Stomach (tissue), 9 donors: ENCODE data around the gene CIDEB. TPM values are rescaled to one million over a fixed set of nuclear protein-coding genes. Genes with fewer than 3 reads are reported as not detected.

Experiments used
- DNase-seq, 2 donors: peaks; one replicate each; pipeline versions ENCODE4 v3.0.0 to v3.0.0-alpha.2; 2013 to 2019
- H3K27ac ChIP-seq, 5 donors: fragments of 200-600 bp in 4 of 5; sonication (generic) in 4 of 5; one replicate each; pipeline ENCODE4 v1.5.1; 2013 to 2019; ENCODE audit warnings: mild to moderate bottlenecking in 1 of 5, moderate library complexity in 1 of 5
- H3K27me3 ChIP-seq, 3 donors: fragments of 200-600 bp; sonication (generic); one replicate each; pipeline ENCODE4 v1.5.1; 2017 to 2019; ENCODE audit warnings: mixed run types in 1 of 3
- H3K36me3 ChIP-seq, 4 donors: fragments of 200-600 bp; sonication (generic); 1 replicate in 3 of 4; 2 replicates in 1 of 4; pipeline ENCODE4 v1.5.1; 2016 to 2019
- H3K4me1 ChIP-seq, 4 donors: fragments of 200-600 bp; sonication (generic); one replicate each; pipeline ENCODE4 v1.5.1; 2016 to 2019
- H3K4me3 ChIP-seq, 4 donors: fragments of 200-600 bp; sonication (generic) in 3 of 4; one replicate each; pipeline ENCODE4 v1.5.1; 2016 to 2019; ENCODE audit warnings: mild to moderate bottlenecking in 1 of 4
- H3K9me3 ChIP-seq, 4 donors: fragments of 200-600 bp; sonication (generic); one replicate each; pipeline ENCODE4 v1.5.1; 2016 to 2019
- CTCF ChIP-seq, 7 experiments: fragments of 450-650 bp in 4 of 7; fragments of 200-600 bp in 3 of 7; sonication (generic) in 3 of 7; IDR thresholded peaks; one replicate each; pipeline ENCODE4 v1.5.1; 2016 to 2019; ENCODE audit warnings: antibody characterized with exemption in 7 of 7, control low read depth in 2 of 7, mild to moderate bottlenecking in 1 of 7
- EP300 ChIP-seq: sonication (generic); formaldehyde crosslinking; IDR thresholded peaks from one replicate; pipeline ENCODE4 v1.6.1; 2017; ENCODE audit warnings: antibody characterized with exemption
- POLR2A ChIP-seq, 4 donors: fragments of 450-650 bp; IDR thresholded peaks; one replicate each; pipeline ENCODE4 v1.6.1; 2016; ENCODE audit warnings: antibody characterized with exemption in 4 of 4, control low read depth in 2 of 4, mild to moderate bottlenecking in 1 of 4, moderate library complexity in 1 of 4
- POLR2AphosphoS5 ChIP-seq, 3 donors: sonication (generic); formaldehyde crosslinking; IDR thresholded peaks; one replicate each; pipeline ENCODE4 v1.6.1; 2016; ENCODE audit warnings: antibody characterized with exemption in 3 of 3
- WGBS, 5 donors: extraction: QIAGEN DNeasy Blood & Tissue Kit in 3 of 5; methylation state at CpG; one replicate each; pipeline versions ENCODE4 v1.1.5 to v1.1.7; 2013 to 2018; 5-methylcytosine and 5-hydroxymethylcytosine counted together
- intact Hi-C: fragments of 100-400 bp; cut with DNase I; formaldehyde crosslinking; loops from one replicate; pipeline ENCODE4 v1.15.1; 2023; ENCODE audit warnings: low total_unique reads
- polyA plus RNA-seq, 3 donors: library from polyadenylated mRNA; stranded (reverse); fragments of 200-250 nt; gene quantifications; one replicate each; pipeline ENCODE4 v1.2.3, GENCODE V29; 2013
- small RNA-seq, 4 donors: library from RNA; depleted of rRNA; stranded (forward); fragments of <200 nt; gene quantifications; one replicate each; pipeline ENCODE3, GENCODE V24; 2016
- total RNA-seq, 5 donors: library from RNA; depleted of rRNA; stranded (reverse); fragments of >200 nt; gene quantifications; one replicate each; pipeline versions ENCODE4 v1.1.0 to v1.2.3, GENCODE V29; 2014 to 2016
- donor health status: healthy with polysubstance abuse.
- donor health status: Bipolar disorder and iron deficiency.
- donor health status: healthy.

Gene CIDEB
- total and polyA plus RNA-seq, 8 donors: 5.0 to 14.2 (median 6.4) TPM

GRCh38 chr14:24258119-24258518 is 49.7 kb downstream of the CIDEB start:
- Histone ChIP-seq H3K4me1 (peaks cover 0 to 12% (median 6%) of the 10 kb centered on the region in 4 donors), H3K4me3 (no peak overlapping the region), H3K9me3 (no peaks in the 10 kb centered on the region), H3K27me3 (no peaks in the 10 kb centered on the region), H3K36me3 (peaks cover 0 to 48% (median 11%) of the 10 kb centered on the region in 4 donors), H3K27ac (no peak overlapping the region)
- intact Hi-C loops: no loop called here
- TF ChIP-seq POLR2AphosphoS5 (IDR thresholded peaks at IDR 0.05) (no peak), EP300 (no peak), POLR2A (IDR thresholded peaks at IDR 0.05) (no peak), CTCF (IDR thresholded peaks at IDR 0.05) (no peak)
- DNase-seq: no peak
- WGBS, 5 donors: 80 to 91% (median 87%) methylated on average over 9 of the region's 9 CpGs

- intact Hi-C loops: no loop called here
- Histone ChIP-seq H3K4me3 (no peak overlapping the region), H3K27me3 (no peaks in the 10 kb centered on the region), H3K27ac (no peak overlapping the region), H3K4me1 (peaks cover 0 to 12% (median 6%) of the 10 kb centered on the region in 4 donors), H3K36me3 (peaks cover 0 to 58% (median 19%) of the 10 kb centered on the region in 4 donors), H3K9me3 (no peaks in the 10 kb centered on the region)
- TF ChIP-seq EP300 (no peak), CTCF (IDR thresholded peaks at IDR 0.05) (no peak), POLR2AphosphoS5 (IDR thresholded peaks at IDR 0.05) (no peak), POLR2A (IDR thresholded peaks at IDR 0.05) (no peak)
- no peak for DNase-seq
- WGBS, 5 donors: 77 to 82% (median 81%) methylated on average over 4 of the region's 4 CpGs
Measured at GRCh38 chr14:24256960-24257359, 50.8 kb downstream of the CIDEB start.

GRCh38 chr14:24255931-24256711 is 51.7 kb downstream of the CIDEB start:
- H3K27me3 ChIP-seq: no peaks in the 10 kb centered on the region
- no peak overlapping the region for H3K27ac ChIP-seq
- H3K36me3 ChIP-seq: peaks cover 0 to 66% (median 19%) of the 10 kb centered on the region in 4 donors
- H3K9me3 ChIP-seq: no peaks in the 10 kb centered on the region
- no peak for TF ChIP-seq POLR2A (IDR thresholded peaks at IDR 0.05)
- TF ChIP-seq POLR2AphosphoS5 (IDR thresholded peaks at IDR 0.05): no peak
- no peak for TF ChIP-seq CTCF (IDR thresholded peaks at IDR 0.05)
- TF ChIP-seq EP300: no peak
- DNase-seq: no peak
- no peak overlapping the region for H3K4me3 ChIP-seq
- WGBS, 5 donors: 91 to 96% (median 93%) methylated on average over 6 to 12 of the region's 12 CpGs
- peaks cover 0 to 12% (median 6%) of the 10 kb centered on the region in 4 donors for H3K4me1 ChIP-seq
- intact Hi-C loops: no loop called here

- WGBS, 5 donors: 83 to 94% (median 91%) methylated on average over 8 of the region's 8 CpGs
- DNase-seq: no peak
- no peak for TF ChIP-seq POLR2AphosphoS5 (IDR thresholded peaks at IDR 0.05)
- no peak for TF ChIP-seq CTCF (IDR thresholded peaks at IDR 0.05)
- no peak for TF ChIP-seq POLR2A (IDR thresholded peaks at IDR 0.05)
- no peak for TF ChIP-seq EP300
Measured at GRCh38 chr14:24255438-24255837, 52.3 kb downstream of the CIDEB start.

More at GRCh38 chr14:24255438-24255837, 52.3 kb downstream of the CIDEB start:
- no peaks in the 10 kb centered on the region for H3K9me3 ChIP-seq
- H3K27me3 ChIP-seq: no peaks in the 10 kb centered on the region
- H3K4me1 ChIP-seq: peaks cover 0 to 12% (median 6%) of the 10 kb centered on the region in 4 donors
- peaks cover 0 to 64% (median 19%) of the 10 kb centered on the region in 4 donors for H3K36me3 ChIP-seq
- H3K27ac ChIP-seq: no peak overlapping the region
- H3K4me3 ChIP-seq: no peak overlapping the region
- intact Hi-C loops: no loop called here

Small RNA genes lying within 50 kb of the gene (small RNA-seq; reads per million reads assigned to genes)
- gene RF00026: 0 reads per million in 4 donors

Other genes with a start within 250 kb of the CIDEB start
Only the 30 nearest of the 33 such genes appear.
- gene DCAF11, start 193.2 kb downstream of the CIDEB start, total RNA-seq: 100 to 1,000 TPM in 2 of 5 donors, 10 to 100 TPM in 3; 50.4 to 396 (median 84.5) TPM
- gene DCAF11, start 193.2 kb downstream of the CIDEB start, polyA plus RNA-seq: 10 to 100 TPM; 27.7 to 68.3 (median 38.9) TPM
- 10 to 100 TPM in 2 of 5 donors, 1 to 10 TPM in 1, under 1 TPM in 1, not detected in 1; 0.92 to 69.2 (median 13.0) TPM for gene NRL, start 193.0 kb downstream of the CIDEB start, total RNA-seq
- gene NRL, start 193.0 kb downstream of the CIDEB start, polyA plus RNA-seq: 1 to 10 TPM; 1.2 to 1.3 (median 1.2) TPM
- 10 to 100 TPM in 1 of 5 donors, under 1 TPM in 1, not detected in 3; 0.87 to 80.5 TPM for gene FITM1, start 177.3 kb downstream of the CIDEB start, total RNA-seq
- gene FITM1, start 177.3 kb downstream of the CIDEB start, polyA plus RNA-seq: 1 to 10 TPM; 1.9 to 2.6 (median 2.2) TPM
- 100 to 1,000 TPM in 1 of 5 donors, 10 to 100 TPM in 4; 38.5 to 129 (median 91.1) TPM for gene PSME1, start 171.8 kb downstream of the CIDEB start, total RNA-seq
- 100 to 1,000 TPM; 217 to 322 (median 310) TPM for gene PSME1, start 171.8 kb downstream of the CIDEB start, polyA plus RNA-seq
- gene EMC9, start 166.4 kb downstream of the CIDEB start, total RNA-seq: 10 to 100 TPM in 1 of 5 donors, 1 to 10 TPM in 4; 1.3 to 33.9 (median 4.6) TPM
- 10 to 100 TPM; 32.0 to 59.6 (median 42.9) TPM for gene EMC9, start 166.4 kb downstream of the CIDEB start, polyA plus RNA-seq
- gene PSME2, start 161.4 kb downstream of the CIDEB start, total RNA-seq: 100 to 1,000 TPM in 2 of 5 donors, 10 to 100 TPM in 3; 62.4 to 339 (median 83.9) TPM
- 100 to 1,000 TPM; 302 to 421 (median 403) TPM for gene PSME2, start 161.4 kb downstream of the CIDEB start, polyA plus RNA-seq
- gene RNF31, start 160.5 kb downstream of the CIDEB start, total RNA-seq: 100 to 1,000 TPM in 2 of 5 donors, 10 to 100 TPM in 3; 53.2 to 523 (median 94.2) TPM
- gene RNF31, start 160.5 kb downstream of the CIDEB start, polyA plus RNA-seq: 10 to 100 TPM; 64.0 to 88.7 (median 68.6) TPM
- gene IRF9, start 146.7 kb downstream of the CIDEB start, total RNA-seq: 100 to 1,000 TPM in 2 of 5 donors, 10 to 100 TPM in 2, 1 to 10 TPM in 1; 1.4 to 143 (median 91.4) TPM
- 100 to 1,000 TPM in 1 of 3 donors, 10 to 100 TPM in 2; 64.6 to 101 (median 65.1) TPM for gene IRF9, start 146.7 kb downstream of the CIDEB start, polyA plus RNA-seq
- 100 to 1,000 TPM in 1 of 5 donors, 10 to 100 TPM in 4; 14.5 to 122 (median 45.5) TPM for gene REC8, start 135.9 kb downstream of the CIDEB start, total RNA-seq
- gene REC8, start 135.9 kb downstream of the CIDEB start, polyA plus RNA-seq: 10 to 100 TPM; 20.9 to 64.4 (median 38.7) TPM
- 100 to 1,000 TPM in 1 of 5 donors, 10 to 100 TPM in 4; 14.3 to 227 (median 23.9) TPM for gene IPO4, start 119.2 kb downstream of the CIDEB start, total RNA-seq
- 10 to 100 TPM in 1 of 3 donors, 1 to 10 TPM in 2; 9.3 to 15.2 (median 9.8) TPM for gene IPO4, start 119.2 kb downstream of the CIDEB start, polyA plus RNA-seq
- gene TM9SF1, start 112.5 kb downstream of the CIDEB start, total RNA-seq: 10 to 100 TPM in 4 of 5 donors, 1 to 10 TPM in 1; 6.4 to 79.7 (median 31.6) TPM
- gene TM9SF1, start 112.5 kb downstream of the CIDEB start, polyA plus RNA-seq: 10 to 100 TPM; 14.6 to 28.2 (median 14.7) TPM
- under 1 TPM in 1 of 5 donors, not detected in 4; 0.73 TPM for gene TSSK4, start 102.3 kb downstream of the CIDEB start, total RNA-seq
- not detected for gene TSSK4, start 102.3 kb downstream of the CIDEB start, polyA plus RNA-seq
- 10 to 100 TPM in 4 of 5 donors, not detected in 1; 27.8 to 37.2 (median 31.8) TPM for gene CHMP4A, start 94.5 kb downstream of the CIDEB start, total RNA-seq
- gene CHMP4A, start 94.5 kb downstream of the CIDEB start, polyA plus RNA-seq: 100 to 1,000 TPM in 1 of 3 donors, 10 to 100 TPM in 2; 66.5 to 135 (median 70.7) TPM
- 10 to 100 TPM in 3 of 5 donors, 1 to 10 TPM in 1, not detected in 1; 9.3 to 16.1 (median 14.2) TPM for gene MDP1, start 91.9 kb downstream of the CIDEB start, total RNA-seq
- 10 to 100 TPM; 25.6 to 26.9 (median 26.2) TPM for gene MDP1, start 91.9 kb downstream of the CIDEB start, polyA plus RNA-seq
- 100 to 1,000 TPM in 3 of 5 donors, 10 to 100 TPM in 1, not detected in 1; 85.4 to 166 (median 132) TPM for gene NEDD8, start 75.6 kb downstream of the CIDEB start, total RNA-seq
- gene NEDD8, start 75.6 kb downstream of the CIDEB start, polyA plus RNA-seq: 100 to 1,000 TPM; 235 to 244 (median 237) TPM
- 100 to 1,000 TPM in 1 of 5 donors, 10 to 100 TPM in 4; 13.9 to 204 (median 31.2) TPM for gene GMPR2, start 75.0 kb downstream of the CIDEB start, total RNA-seq
- 10 to 100 TPM; 48.3 to 85.7 (median 53.9) TPM for gene GMPR2, start 75.0 kb downstream of the CIDEB start, polyA plus RNA-seq
- gene TINF2, start 65.4 kb downstream of the CIDEB start, total RNA-seq: 10 to 100 TPM in 4 of 5 donors, 1 to 10 TPM in 1; 7.2 to 63.6 (median 39.1) TPM
- 10 to 100 TPM; 46.6 to 61.1 (median 50.6) TPM for gene TINF2, start 65.4 kb downstream of the CIDEB start, polyA plus RNA-seq
- 10 to 100 TPM in 1 of 5 donors, 1 to 10 TPM in 4; 2.6 to 11.7 (median 4.9) TPM for gene TGM1, start 44.8 kb downstream of the CIDEB start, total RNA-seq
- 100 to 1,000 TPM in 1 of 3 donors, 1 to 10 TPM in 2; 1.7 to 131 (median 5.3) TPM for gene TGM1, start 44.8 kb downstream of the CIDEB start, polyA plus RNA-seq
- 100 to 1,000 TPM in 4 of 5 donors, 10 to 100 TPM in 1; 16.0 to 230 (median 187) TPM for gene RABGGTA, start 36.4 kb downstream of the CIDEB start, total RNA-seq
- 10 to 100 TPM; 33.8 to 68.4 (median 41.9) TPM for gene RABGGTA, start 36.4 kb downstream of the CIDEB start, polyA plus RNA-seq
- 10 to 100 TPM in 3 of 5 donors, 1 to 10 TPM in 2; 5.3 to 71.9 (median 17.4) TPM for gene DHRS1, start 8.2 kb downstream of the CIDEB start, total RNA-seq
- 10 to 100 TPM; 20.1 to 52.1 (median 30.1) TPM for gene DHRS1, start 8.2 kb downstream of the CIDEB start, polyA plus RNA-seq
- 10 to 100 TPM in 4 of 5 donors, 1 to 10 TPM in 1; 5.4 to 25.7 (median 12.8) TPM for gene NOP9, start 8.1 kb downstream of the CIDEB start, total RNA-seq
- gene NOP9, start 8.1 kb downstream of the CIDEB start, polyA plus RNA-seq: 10 to 100 TPM in 1 of 3 donors, 1 to 10 TPM in 2; 6.5 to 11.8 (median 8.4) TPM
- gene LTB4R2, start 2.2 kb upstream of the CIDEB start, total RNA-seq: 10 to 100 TPM in 3 of 5 donors, 1 to 10 TPM in 1, not detected in 1; 9.9 to 71.5 (median 24.5) TPM
- gene LTB4R2, start 2.2 kb upstream of the CIDEB start, polyA plus RNA-seq: 1 to 10 TPM in 1 of 3 donors, under 1 TPM in 1, not detected in 1; 0.25 to 6.0 TPM
- 10 to 100 TPM in 3 of 5 donors, 1 to 10 TPM in 1, not detected in 1; 3.3 to 92.8 (median 24.6) TPM for gene LTB4R, start 3.5 kb upstream of the CIDEB start, total RNA-seq
- gene LTB4R, start 3.5 kb upstream of the CIDEB start, polyA plus RNA-seq: 10 to 100 TPM in 1 of 3 donors, 1 to 10 TPM in 2; 1.4 to 67.2 (median 4.1) TPM
- 100 to 1,000 TPM in 1 of 5 donors, 10 to 100 TPM in 4; 18.2 to 118 (median 33.3) TPM for gene ADCY4, start 27.1 kb upstream of the CIDEB start, total RNA-seq
- gene ADCY4, start 27.1 kb upstream of the CIDEB start, polyA plus RNA-seq: 10 to 100 TPM; 15.2 to 18.9 (median 18.8) TPM
- 10 to 100 TPM in 4 of 5 donors, 1 to 10 TPM in 1; 6.4 to 42.6 (median 12.5) TPM for gene RIPK3, start 32.0 kb upstream of the CIDEB start, total RNA-seq
- gene RIPK3, start 32.0 kb upstream of the CIDEB start, polyA plus RNA-seq: 10 to 100 TPM; 12.7 to 18.3 (median 14.3) TPM
- 10 to 100 TPM; 20.1 to 64.8 (median 33.0) TPM for gene NFATC4, start 60.2 kb upstream of the CIDEB start, total RNA-seq
- gene NFATC4, start 60.2 kb upstream of the CIDEB start, polyA plus RNA-seq: 100 to 1,000 TPM in 1 of 3 donors, 10 to 100 TPM in 2; 71.4 to 119 (median 99.0) TPM
- 10 to 100 TPM in 2 of 5 donors, 1 to 10 TPM in 3; 2.9 to 16.0 (median 8.1) TPM for gene NYNRIN, start 91.0 kb upstream of the CIDEB start, total RNA-seq
- gene NYNRIN, start 91.0 kb upstream of the CIDEB start, polyA plus RNA-seq: 1 to 10 TPM; 2.3 to 3.3 (median 2.3) TPM
- gene CBLN3, start 121.7 kb upstream of the CIDEB start, total RNA-seq: 1 to 10 TPM in 3 of 5 donors, not detected in 2; 2.0 to 4.2 (median 3.8) TPM
- gene CBLN3, start 121.7 kb upstream of the CIDEB start, polyA plus RNA-seq: 1 to 10 TPM in 2 of 3 donors, under 1 TPM in 1; 0.81 to 2.1 (median 1.4) TPM
- gene KHNYN, start 122.0 kb upstream of the CIDEB start, total RNA-seq: 100 to 1,000 TPM in 1 of 5 donors, 10 to 100 TPM in 4; 63.4 to 348 (median 77.2) TPM
- 10 to 100 TPM; 13.9 to 23.4 (median 22.9) TPM for gene KHNYN, start 122.0 kb upstream of the CIDEB start, polyA plus RNA-seq
- gene SDR39U1, start 134.8 kb upstream of the CIDEB start, total RNA-seq: 10 to 100 TPM; 10.8 to 71.2 (median 42.4) TPM
- gene SDR39U1, start 134.8 kb upstream of the CIDEB start, polyA plus RNA-seq: 10 to 100 TPM; 37.0 to 64.8 (median 41.8) TPM